PC-3 (cell line): ENCODE results near the gene PPP2R1B.

ENCODE experiments used
- EZH2phosphoT487 ChIP-seq: fragments of 300-600 bp; sonication (generic); IDR thresholded peaks from 2 replicates; pipeline ENCODE4 v1.6.1; 2018; ENCODE audit warnings: mild to moderate bottlenecking, antibody characterized with exemption, low read length, borderline replicate concordance
- TF ChIP-seq, protein P1 (sequence below): fragments of 300-600 bp; sonication (generic); conservative IDR thresholded peaks from 2 replicates; pipeline ENCODE4 v1.5.1; 2017; ENCODE audit warnings: antibody characterized with exemption, low read depth, mild to moderate bottlenecking, low read length

DNA sequence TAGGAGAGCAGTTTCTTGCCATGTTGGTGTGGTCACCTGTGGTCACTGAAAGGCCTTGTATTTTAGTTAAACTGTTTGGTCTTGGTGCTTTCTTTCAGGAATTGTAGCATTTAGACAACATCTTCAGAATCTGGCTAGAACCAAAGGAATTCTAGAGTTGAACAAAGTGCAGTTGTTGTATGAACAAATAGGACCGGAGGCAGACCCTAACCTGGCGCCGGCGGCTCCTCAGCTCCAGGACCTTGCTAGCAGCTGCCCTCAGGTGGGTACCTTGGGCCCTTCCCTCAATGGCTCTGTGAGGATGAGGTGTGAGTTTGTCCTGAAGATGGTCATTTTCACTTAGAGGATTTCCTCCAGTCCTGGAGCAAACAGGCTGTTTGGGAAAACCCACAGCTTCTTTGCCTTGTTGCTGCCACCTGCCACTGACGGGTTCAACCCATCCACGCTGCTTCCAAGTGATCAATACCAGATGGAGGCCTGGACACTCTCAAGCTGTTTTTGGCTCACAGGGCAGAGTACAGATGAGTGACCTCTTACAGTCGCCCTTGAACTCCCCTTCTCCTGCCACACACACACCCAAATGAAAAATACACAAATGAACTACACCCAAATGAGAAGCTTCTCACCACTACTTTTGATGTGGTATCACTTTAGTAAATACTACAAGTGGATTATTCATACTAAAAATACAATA, 45.2 kb downstream of the PPP2R1B start:
- TF ChIP-seq, protein P1, sequence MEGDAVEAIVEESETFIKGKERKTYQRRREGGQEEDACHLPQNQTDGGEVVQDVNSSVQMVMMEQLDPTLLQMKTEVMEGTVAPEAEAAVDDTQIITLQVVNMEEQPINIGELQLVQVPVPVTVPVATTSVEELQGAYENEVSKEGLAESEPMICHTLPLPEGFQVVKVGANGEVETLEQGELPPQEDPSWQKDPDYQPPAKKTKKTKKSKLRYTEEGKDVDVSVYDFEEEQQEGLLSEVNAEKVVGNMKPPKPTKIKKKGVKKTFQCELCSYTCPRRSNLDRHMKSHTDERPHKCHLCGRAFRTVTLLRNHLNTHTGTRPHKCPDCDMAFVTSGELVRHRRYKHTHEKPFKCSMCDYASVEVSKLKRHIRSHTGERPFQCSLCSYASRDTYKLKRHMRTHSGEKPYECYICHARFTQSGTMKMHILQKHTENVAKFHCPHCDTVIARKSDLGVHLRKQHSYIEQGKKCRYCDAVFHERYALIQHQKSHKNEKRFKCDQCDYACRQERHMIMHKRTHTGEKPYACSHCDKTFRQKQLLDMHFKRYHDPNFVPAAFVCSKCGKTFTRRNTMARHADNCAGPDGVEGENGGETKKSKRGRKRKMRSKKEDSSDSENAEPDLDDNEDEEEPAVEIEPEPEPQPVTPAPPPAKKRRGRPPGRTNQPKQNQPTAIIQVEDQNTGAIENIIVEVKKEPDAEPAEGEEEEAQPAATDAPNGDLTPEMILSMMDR = no peak
- no peak for TF ChIP-seq EZH2phosphoT487
